GM12892 (cell line): ENCODE measurements around the gene CDH4.

Experiments used
- POLR2A ChIP-seq: IDR thresholded peaks from 2 replicates; pipeline ENCODE4 v1.6.1; 2011; ENCODE audit warnings: low read depth, low read length, control low read depth
- POLR2AphosphoS5 ChIP-seq: IDR thresholded peaks from 2 replicates; pipeline ENCODE4 v1.6.1; 2011; ENCODE audit warnings: low read depth, low read length, control low read depth
- TAF1 ChIP-seq: IDR thresholded peaks from 2 replicates; pipeline ENCODE4 v1.6.1; 2011; ENCODE audit warnings: low read depth, mild to moderate bottlenecking, control low read depth, low read length, borderline replicate concordance

DNA sequence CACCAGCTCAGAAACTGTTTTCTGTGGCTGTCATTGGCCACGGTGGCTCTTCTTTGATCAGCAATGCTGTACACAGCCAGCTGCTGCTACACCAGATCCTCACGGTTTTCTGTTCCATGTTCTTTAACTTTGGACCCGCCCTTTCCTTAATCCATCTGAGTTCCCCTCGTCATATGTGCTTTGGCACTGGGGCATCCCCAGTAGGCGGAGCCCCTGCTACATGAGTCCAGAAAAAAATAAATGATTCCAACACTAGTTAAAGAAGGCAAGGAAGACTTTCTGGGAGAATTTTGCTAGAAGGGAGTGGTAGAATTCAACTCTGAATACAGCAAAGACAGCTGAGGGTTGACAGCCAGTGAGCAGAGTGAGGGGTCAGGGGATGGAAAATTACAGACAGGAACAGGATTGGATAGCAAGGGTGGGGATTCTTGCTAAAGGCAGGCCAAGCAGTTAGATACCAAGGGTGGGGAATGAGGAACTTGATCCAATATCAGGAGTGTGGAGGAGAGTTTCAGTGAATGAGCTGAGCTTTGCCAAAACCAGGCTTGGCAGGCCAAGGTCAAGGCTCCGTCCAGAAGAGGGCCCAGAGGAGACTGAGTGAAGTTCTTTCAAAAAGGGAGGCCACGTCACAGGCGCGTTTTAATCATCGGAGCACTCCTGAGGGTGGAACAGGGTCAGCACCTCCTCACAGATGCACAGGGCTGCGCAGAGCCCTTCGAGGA, 391.8 kb downstream of the CDH4 start:
- TF ChIP-seq POLR2A = no peak
- no peak for TF ChIP-seq POLR2AphosphoS5
- TF ChIP-seq TAF1 = no peak
